UCSD-AML1 (cell line): ENCODE data around the gene LRP1B.
"Not testable (repeated sequence)": the region's sequence is repeated elsewhere in the genome, so short reads cannot be mapped to it uniquely, and the experiment has no call there.

Experiments used
- DNase-seq: peaks from one replicate; lab custom pipeline; 2025; ENCODE audit not compliant: unreplicated experiment; lab: John Stamatoyannopoulos, UW

The LRP1B gene

GRCh38 chr2:142104134-142104758 is 26.6 kb downstream of the LRP1B start:
- DNase-seq: no peak

DNA sequence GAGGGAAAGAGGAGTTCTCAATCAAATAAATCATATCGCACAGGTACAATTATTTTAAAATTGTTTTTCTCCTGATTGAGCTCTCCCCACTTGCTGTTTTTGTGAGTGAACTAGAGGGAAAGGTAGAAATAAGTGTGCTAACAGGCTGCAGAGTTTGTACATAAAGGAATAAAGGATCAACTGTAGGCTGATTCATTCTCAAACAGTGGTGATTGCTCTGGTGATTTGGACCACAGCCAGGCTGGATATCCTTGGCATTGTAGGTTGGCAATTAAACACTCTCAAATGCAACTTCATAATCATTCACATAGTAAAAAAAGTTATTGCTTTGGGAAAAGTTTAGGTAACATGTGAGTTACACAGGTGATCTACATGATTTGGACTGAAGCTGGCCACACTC is 29.8 kb downstream of the LRP1B start:
- DNase-seq: no peak

DNA sequence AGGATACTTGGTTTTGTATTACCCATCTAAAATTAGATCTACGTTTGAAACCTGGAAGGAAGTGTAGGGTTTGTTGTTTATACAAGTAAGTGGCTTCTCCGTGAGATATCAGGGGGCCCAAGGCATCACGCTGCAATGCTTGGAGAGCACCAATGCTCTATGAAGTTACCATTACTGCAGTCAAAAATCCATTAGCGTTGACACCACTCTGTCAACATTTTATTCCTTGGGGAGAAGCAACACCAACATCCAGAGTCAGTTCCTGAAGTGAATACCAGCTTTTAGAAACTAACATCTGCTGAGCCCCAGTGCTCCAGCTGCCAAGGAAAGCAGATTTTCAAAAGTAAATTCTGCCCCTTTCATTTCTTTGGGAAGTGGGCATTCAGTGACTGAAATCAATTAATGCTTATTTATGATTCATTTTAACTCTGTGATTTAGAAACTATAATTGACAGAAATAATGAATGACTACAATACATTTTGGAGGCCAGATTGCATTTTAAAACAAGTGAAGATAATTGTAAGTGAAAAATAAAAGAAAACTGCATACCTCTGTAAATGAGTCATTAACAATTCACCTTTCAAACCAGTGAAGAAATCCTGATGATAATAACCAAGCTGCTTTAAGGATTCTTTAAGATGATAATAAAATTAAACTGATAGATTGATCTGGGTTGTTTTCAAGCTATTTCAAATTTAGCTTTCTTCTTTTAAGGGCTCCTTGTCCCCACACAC is 30.5 kb downstream of the LRP1B start:
- DNase-seq: no peak

DNA sequence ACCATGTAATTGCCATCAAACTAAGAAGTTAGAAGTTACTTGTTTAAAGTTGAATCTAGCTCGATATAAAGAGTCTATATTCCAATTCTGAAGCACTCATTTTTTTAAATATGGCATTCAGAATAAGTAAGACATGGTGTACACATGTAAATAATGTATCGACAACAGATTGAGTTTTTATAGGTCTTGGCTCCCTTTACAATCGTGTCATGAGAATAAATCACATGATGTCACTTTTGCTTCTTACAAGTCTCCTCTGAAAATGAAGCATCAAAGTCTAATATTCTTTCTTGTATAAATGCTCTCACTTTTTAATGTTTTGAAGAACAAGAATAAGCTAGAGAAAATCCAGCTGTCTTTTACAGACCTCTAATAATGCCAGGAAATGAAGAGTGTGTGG is 33.1 kb downstream of the LRP1B start:
- DNase-seq: no peak

GRCh38 chr2:142095647-142096046 is 35.2 kb downstream of the LRP1B start:
- DNase-seq: no peak

DNA sequence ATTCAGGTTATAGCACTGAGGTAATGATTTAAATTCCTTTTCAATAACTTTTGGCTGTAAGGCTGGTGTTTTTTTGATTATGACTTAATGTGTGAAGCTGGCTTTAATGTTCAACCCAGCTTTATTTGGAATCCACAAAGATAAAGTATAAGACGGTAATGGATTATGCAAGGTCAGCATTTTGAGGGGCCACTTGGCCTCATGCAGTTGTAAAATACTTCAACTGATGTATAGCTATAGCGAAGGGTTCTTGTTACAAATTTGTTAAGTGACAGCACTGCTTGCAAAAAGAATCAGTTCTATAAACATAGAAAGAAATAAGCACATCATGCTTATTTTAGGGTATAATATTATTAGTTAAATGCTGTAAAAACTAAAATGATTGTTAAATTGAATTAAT is 36.6 kb downstream of the LRP1B start:
- no peak for DNase-seq

DNA sequence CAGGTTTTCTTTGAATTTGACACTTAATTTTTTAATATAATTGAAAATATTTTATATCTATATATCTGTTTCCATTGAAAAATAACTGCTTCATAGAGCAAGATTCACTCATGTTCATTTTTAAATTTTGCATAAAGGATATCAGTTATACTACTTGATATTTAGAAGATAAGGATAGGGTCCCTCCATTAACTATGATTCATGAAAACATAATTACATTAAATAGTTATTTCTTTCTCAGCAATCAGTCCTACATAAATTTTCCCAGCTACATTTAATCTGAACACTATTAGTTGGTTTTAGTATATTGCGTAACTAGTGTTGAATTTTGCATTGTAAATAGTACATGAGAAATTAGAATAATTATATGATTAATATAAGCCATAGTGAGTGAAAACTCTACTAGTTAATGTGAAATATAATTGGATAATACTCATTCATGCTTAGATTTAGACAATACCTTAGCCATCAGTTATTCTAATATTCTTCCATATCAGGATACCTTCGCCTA is 42.7 kb downstream of the LRP1B start:
- DNase-seq: no peak

- DNase-seq: not testable (repeated sequence)
Observed at GRCh38 chr2:142087585-142087984, 43.2 kb downstream of the LRP1B start.

GRCh38 chr2:142082368-142082767 is 48.4 kb downstream of the LRP1B start:
- DNase-seq: no peak

GRCh38 chr2:142076317-142076716 is 54.5 kb downstream of the LRP1B start:
- DNase-seq: no peak

GRCh38 chr2:142075826-142076225 is 55.0 kb downstream of the LRP1B start:
- no peak for DNase-seq

GRCh38 chr2:142069251-142069888 is 61.4 kb downstream of the LRP1B start:
- DNase-seq: no peak

DNA sequence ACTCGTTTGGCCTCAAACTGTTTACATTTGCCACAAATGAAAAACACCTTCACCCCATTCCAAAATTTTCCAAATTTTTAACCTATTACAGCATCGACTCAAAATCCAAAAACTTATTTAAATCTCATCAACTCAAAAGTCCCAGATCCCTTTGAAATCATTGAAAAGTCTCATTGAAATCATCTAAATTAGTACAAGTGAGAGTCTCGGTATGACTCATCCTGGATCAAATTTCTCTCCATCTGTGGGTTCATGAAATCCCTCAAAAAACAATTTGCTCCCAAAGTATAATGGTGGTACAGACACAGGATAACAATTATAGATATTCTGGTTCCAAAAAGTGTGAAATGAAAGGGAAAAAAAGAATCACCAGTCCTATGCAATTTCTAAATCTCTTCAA is 65.1 kb downstream of the LRP1B start:
- DNase-seq: no peak

DNA sequence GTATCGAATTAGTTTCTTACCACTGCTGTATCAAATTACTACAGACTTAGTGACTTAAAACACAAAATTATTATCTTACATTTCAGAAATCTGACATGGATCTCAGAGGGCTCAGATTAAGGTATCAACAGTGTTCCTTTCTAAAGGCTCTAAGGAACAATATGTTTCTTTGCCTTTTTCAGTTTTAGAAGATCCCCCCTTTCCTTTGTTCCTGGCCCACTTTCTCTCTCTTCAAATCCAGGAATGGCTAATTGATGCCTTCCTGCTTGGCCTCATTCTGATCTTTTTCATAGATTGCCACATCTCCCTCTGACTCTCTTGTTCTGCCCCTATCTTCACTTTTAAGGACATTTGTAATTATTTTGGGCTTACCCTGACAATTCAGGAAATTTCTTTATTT is 65.7 kb downstream of the LRP1B start:
- DNase-seq: no peak

- no peak for DNase-seq
Observed at GRCh38 chr2:142061733-142062132, 69.1 kb downstream of the LRP1B start.

GRCh38 chr2:142058149-142058548 is 72.7 kb downstream of the LRP1B start:
- no peak for DNase-seq

DNA sequence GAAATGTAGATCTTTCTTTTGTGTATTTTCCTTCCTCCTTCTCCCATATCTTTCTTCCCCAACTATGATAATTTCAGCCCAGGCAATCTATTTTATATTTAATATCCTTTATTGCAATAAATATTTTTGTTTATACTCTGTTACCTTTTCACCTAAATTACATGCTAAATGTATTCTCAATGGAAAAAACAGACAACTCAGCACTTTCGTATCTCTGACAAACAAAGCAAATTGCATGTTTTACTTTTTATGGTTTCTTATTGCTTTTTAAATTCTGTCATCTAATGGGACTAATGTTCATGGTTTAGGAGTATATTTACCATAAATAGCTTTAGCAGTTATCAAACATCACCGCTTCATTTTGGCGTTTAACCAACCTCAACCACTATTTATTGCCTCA is 74.0 kb downstream of the LRP1B start:
- no peak for DNase-seq

GRCh38 chr2:142052220-142052863 is 78.5 kb downstream of the LRP1B start:
- DNase-seq: no peak

DNA sequence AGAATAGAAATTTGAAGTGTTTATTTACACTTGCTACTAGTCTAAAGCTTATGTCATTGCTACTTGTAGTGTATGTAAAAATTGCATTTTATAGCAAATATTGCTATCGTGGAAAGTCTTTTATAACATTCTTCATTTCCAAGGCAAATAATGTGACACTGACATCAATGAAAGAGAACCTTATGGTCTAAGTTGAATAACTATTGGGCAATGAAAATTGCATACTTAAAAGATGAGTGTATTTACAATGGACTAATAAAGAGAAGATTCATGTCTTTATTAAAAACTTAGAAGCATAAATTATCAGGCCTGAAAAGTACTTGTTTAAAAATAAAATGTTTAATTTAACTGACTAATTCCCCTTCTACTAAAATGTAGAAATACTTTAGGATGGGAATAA is 82.2 kb downstream of the LRP1B start:
- no peak for DNase-seq

- no peak for DNase-seq
Observed at GRCh38 chr2:142045641-142046040, 85.2 kb downstream of the LRP1B start.

DNA sequence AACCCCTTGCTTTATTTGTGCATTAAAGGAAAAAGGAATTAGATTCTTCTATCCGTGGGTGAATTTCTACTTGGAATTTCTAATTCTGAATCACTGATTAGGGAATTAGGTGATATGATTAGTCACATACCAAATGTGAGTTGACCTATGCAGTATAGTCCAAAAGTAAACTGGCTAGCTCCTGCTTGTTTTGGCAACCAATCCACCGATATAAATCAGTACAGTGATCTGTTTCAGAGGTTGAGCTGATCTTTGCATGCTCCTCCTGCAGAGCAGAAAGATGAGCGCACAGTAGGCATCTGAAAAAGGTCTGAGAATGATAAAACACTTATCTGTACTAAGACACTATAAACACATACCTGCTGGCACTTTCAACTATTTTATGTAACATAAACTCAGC is 86.6 kb downstream of the LRP1B start:
- no peak for DNase-seq
